ENCODE measurements around the gene SPEF2. TPM values are rescaled to one million over a fixed set of nuclear protein-coding genes. Genes with fewer than 3 reads are reported as not detected.

The SPEF2 gene
- total and polyA plus RNA-seq, 10 of the 15 experiments (the other 5 are each of a cell fraction or from before 2014, with no cell fraction given), result 0.03 to 2.0 (median 0.07) TPM; not detected in 3

DNA sequence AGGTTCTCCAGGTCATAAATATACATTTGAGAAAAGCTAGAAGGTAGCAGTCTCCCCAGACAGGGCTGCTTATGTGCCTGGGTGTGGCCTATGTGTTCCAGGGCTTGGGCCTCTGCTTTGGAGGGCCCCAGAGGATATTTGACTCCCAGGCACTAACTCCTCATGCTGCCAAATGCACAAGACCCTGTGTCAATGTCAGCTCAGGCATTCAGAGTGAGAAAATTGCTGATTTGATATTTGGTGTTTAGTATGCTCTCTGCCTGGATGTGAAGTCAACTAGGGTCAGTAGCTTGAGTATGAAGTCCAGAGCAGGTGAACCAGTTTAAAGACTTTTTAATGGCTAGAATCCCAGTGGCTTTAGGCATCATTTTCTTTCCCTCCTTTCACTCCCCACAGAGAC is 181.5 kb downstream of the SPEF2 start:
- no peak overlapping the region for H2AFZ ChIP-seq (ENCODE audit: control insufficient read depth, low read depth, low read length)
- no TSS peak for BruUV-seq (replicated peaks)
- no peaks in the 10 kb centered on the region for H3K27me3 ChIP-seq (replicated peaks in 1 of 2; ENCODE audit: control insufficient read depth in 2 of 2, insufficient read depth in 2 of 2, low read length in 1 of 2)
- in situ Hi-C loops (cut with MboI) (no loop called here), intact Hi-C loops (cut with micrococcal nuclease; ENCODE audit: unreplicated experiment) (no loop called here)
- H3K36me3 ChIP-seq (ENCODE audit: control insufficient read depth in 2 of 2, insufficient read depth in 2 of 2, low read length in 1 of 2), result no peaks in the 10 kb centered on the region
- H3K4me3 ChIP-seq, result no peak overlapping the region
- H3K79me2 ChIP-seq (ENCODE audit: control insufficient read depth, insufficient read depth, low read length), result no peaks in the 10 kb centered on the region
- TF ChIP-seq, protein P1, sequence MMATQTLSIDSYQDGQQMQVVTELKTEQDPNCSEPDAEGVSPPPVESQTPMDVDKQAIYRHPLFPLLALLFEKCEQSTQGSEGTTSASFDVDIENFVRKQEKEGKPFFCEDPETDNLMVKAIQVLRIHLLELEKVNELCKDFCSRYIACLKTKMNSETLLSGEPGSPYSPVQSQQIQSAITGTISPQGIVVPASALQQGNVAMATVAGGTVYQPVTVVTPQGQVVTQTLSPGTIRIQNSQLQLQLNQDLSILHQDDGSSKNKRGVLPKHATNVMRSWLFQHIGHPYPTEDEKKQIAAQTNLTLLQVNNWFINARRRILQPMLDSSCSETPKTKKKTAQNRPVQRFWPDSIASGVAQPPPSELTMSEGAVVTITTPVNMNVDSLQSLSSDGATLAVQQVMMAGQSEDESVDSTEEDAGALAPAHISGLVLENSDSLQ (IDR thresholded peaks at IDR 0.05), result no peak
- TF ChIP-seq ZZZ3 (IDR thresholded peaks at IDR 0.05; ENCODE audit: control insufficient read depth, insufficient read length, low read depth), result no peak
- TF ChIP-seq NR2C1 (IDR thresholded peaks at IDR 0.05), result no peak
- no peak for TF ChIP-seq EP300 (IDR thresholded peaks at IDR 0.05; ENCODE audit: borderline replicate concordance in 1 of 2, control insufficient read depth in 1 of 2, low read depth in 2 of 2, low read length in 2 of 2)
- no peak for TF ChIP-seq TAF1 (IDR thresholded peaks at IDR 0.05; ENCODE audit: borderline replicate concordance, low read depth, low read length)
- no peak for TF ChIP-seq CHD1 (IDR thresholded peaks at IDR 0.05; ENCODE audit: low read depth, low read length)
- no peak for TF ChIP-seq PML (IDR thresholded peaks at IDR 0.05; ENCODE audit: low read length)
- no peak for TF ChIP-seq SMAD5 (IDR thresholded peaks at IDR 0.05; ENCODE audit: low read depth)
- TF ChIP-seq ETV6 (conservative IDR thresholded peaks at IDR 0.05 in 1 of 2, IDR thresholded peaks at IDR 0.05 in 1 of 2; ENCODE audit: borderline replicate concordance in 1 of 2, low read depth in 1 of 2), result no peak
- no peak for TF ChIP-seq TCF12 (IDR thresholded peaks at IDR 0.05; ENCODE audit: low read depth, low read length)
- TF ChIP-seq, protein P2, sequence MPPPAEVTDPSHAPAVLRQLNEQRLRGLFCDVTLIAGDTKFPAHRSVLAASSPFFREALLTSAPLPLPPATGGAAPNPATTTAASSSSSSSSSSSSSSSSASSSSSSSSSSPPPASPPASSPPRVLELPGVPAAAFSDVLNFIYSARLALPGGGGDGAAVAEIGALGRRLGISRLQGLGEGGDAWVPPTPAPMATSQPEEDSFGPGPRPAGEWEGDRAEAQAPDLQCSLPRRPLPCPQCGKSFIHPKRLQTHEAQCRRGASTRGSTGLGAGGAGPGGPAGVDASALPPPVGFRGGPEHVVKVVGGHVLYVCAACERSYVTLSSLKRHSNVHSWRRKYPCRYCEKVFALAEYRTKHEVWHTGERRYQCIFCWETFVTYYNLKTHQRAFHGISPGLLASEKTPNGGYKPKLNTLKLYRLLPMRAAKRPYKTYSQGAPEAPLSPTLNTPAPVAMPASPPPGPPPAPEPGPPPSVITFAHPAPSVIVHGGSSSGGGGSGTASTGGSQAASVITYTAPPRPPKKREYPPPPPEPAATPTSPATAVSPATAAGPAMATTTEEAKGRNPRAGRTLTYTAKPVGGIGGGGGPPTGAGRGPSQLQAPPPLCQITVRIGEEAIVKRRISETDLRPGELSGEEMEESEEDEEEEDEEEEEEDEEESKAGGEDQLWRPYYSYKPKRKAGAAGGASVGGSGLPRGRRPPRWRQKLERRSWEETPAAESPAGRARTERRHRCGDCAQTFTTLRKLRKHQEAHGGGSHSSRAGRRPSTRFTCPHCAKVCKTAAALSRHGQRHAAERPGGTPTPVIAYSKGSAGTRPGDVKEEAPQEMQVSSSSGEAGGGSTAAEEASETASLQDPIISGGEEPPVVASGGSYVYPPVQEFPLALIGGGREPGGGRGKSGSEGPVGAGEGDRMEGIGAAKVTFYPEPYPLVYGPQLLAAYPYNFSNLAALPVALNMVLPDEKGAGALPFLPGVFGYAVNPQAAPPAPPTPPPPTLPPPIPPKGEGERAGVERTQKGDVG (CRISPR knock-in tag; IDR thresholded peaks at IDR 0.05), result no peak
- TF ChIP-seq, protein P3, sequence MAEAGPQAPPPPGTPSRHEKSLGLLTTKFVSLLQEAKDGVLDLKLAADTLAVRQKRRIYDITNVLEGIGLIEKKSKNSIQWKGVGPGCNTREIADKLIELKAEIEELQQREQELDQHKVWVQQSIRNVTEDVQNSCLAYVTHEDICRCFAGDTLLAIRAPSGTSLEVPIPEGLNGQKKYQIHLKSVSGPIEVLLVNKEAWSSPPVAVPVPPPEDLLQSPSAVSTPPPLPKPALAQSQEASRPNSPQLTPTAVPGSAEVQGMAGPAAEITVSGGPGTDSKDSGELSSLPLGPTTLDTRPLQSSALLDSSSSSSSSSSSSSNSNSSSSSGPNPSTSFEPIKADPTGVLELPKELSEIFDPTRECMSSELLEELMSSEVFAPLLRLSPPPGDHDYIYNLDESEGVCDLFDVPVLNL (IDR thresholded peaks at IDR 0.05; ENCODE audit: low read depth, low read length), result no peak
- no peak for TF ChIP-seq CBX5 (IDR thresholded peaks at IDR 0.05; ENCODE audit: low read depth)
- TF ChIP-seq STAT1 (conservative IDR thresholded peaks at IDR 0.05), result no peak
- no peak for TF ChIP-seq BMI1 (IDR thresholded peaks at IDR 0.05; ENCODE audit: borderline replicate concordance)
- TF ChIP-seq, protein P4, sequence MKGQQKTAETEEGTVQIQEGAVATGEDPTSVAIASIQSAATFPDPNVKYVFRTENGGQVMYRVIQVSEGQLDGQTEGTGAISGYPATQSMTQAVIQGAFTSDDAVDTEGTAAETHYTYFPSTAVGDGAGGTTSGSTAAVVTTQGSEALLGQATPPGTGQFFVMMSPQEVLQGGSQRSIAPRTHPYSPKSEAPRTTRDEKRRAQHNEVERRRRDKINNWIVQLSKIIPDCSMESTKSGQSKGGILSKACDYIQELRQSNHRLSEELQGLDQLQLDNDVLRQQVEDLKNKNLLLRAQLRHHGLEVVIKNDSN (IDR thresholded peaks at IDR 0.05; ENCODE audit: borderline replicate concordance, extremely low read length, insufficient read depth, low read depth, low read length), result no peak
- TF ChIP-seq HDGF (IDR thresholded peaks at IDR 0.05), result no peak
- H3K27ac ChIP-seq (ENCODE audit: control insufficient read depth, insufficient read depth), result no peak overlapping the region
- H4K20me1 ChIP-seq (ENCODE audit: control insufficient read depth, insufficient read depth), result no peaks in the 10 kb centered on the region
- H3K9ac ChIP-seq (ENCODE audit: control insufficient read depth, insufficient read depth, low read length), result no peak overlapping the region
- ChIA-PET CTCF (interaction anchor here (1.1 to 1.9 kb wide), 3 partner anchors 9 to 147 kb away, joined by 3 to 6 read pairs (median 4); no protein-coding TSS in a partner anchor), RAD21 (ENCODE audit: unreplicated experiment) (interaction anchor here (1.8 kb wide), 1 partner anchor 126 kb away, joined by 5 read pairs; no protein-coding TSS in a partner anchor), SMC1A (ENCODE audit: uncharacterized antibody, unreplicated experiment) (interaction anchor here (0.6 to 1.3 kb wide), 4 partner anchors 8 to 438 kb away, joined by 3 read pairs; no protein-coding TSS in a partner anchor), POLR2A (interaction anchor here (1.1 to 1.2 kb wide), 2 partner anchors 10 to 23 kb away, joined by 3 to 4 read pairs; no protein-coding TSS in a partner anchor)
- no peak for FAIRE-seq
- ATAC-seq, result no peak
- no peaks in the 10 kb centered on the region for H3K4me1 ChIP-seq (ENCODE audit: control insufficient read depth, insufficient read depth, low read length)
- no peak for DNase-seq (ENCODE audit: low read depth, low spot score)
- no peak overlapping the region for H3K4me2 ChIP-seq (ENCODE audit: control insufficient read depth, insufficient read depth)
- no peaks in the 10 kb centered on the region for H3K9me3 ChIP-seq (replicated peaks; ENCODE audit: control insufficient read depth, insufficient read depth, low read length)
